HG03457 (cell line): Measurements from ENCODE around the gene SEC22B.
"Not testable (repeated sequence)": the region's sequence is repeated elsewhere in the genome, so short reads cannot be mapped to it uniquely, and the experiment has no call there.

Experiments
- ATAC-seq: cut with Tn5 transposase; IDR thresholded peaks from one replicate; pipeline ENCODE4 v1.9.1; 2021; ENCODE audit warnings: moderate number of reproducible peaks; ENCODE audit not compliant: unreplicated experiment

SEC22B gene

DNA sequence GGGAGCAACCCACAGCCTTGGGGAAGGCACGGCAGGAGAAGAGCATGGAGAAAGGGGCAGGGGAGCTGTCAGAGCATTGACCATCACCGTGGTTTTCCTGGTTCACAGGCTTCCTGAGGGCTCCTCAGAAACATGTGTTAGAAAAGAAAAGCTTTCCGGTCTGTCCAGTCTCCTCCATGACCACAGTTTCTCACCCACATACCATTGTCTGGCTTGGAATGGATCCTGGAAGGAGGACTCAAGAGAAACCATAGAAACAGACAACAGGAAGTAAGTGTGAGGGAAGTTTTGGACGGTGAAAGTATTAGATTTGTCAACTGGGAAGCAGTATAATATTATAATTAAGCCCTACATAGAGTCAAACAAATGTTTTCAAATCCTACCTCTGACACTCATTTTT is 55.8 kb downstream of the SEC22B start:
- ATAC-seq: not testable (repeated sequence)

DNA sequence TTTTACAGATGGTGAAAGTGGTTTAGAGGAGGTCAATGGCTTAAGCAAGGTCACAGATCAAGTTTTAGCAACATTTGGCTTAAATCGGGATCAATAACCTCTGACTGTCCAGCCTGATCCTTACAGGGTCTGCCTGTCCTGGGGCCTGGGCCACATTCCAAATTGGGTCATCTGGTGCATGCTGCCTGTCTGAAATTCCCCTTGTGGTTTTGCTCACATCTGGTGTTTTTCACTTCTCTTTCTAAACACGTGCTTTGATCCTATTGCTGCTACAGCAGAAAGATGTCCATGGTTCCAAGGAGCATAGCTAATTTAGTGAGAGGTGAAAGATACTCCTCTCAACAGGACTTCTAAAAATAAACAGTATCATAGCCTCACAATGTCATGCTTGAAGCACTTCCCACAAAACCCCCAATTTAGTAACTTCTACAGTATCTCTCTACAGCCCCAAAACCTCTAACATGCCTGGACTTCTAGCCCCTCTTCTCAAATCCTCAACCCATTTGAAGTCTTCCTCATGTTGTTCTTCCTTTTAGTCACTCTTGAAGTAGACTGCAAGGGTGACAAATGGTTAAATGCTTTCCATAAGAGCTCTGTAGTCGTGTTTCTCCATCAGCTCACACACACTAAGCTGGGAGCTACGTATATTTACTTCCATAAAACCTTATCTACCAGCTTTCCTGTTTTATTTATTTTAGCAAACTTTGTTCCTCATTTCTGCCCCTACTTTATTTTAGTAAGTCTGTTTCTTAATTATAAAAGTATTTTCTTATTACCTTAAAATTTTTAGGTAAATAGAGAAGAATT is 58.7 kb downstream of the SEC22B start:
- peak; percentile 55 for ATAC-seq

DNA sequence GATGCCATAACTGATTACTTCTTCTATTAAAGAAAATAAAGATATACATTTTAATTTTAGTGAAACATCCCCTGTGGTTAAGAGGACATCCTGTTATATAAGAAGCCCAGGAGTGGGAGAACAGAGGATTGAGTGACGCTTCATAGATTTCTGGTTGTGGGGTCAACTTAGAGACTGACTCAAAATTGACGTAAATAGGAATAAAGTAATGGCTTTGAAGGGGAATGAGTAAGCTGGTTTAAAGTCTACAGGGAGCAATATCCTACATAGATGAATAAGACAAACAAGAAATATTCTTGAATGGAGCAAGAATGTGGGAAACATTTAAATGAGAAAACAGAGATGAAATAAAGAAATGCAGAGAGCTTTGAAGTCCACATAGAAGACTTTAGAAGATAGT is 60.2 kb downstream of the SEC22B start:
- not testable (repeated sequence) for ATAC-seq

DNA sequence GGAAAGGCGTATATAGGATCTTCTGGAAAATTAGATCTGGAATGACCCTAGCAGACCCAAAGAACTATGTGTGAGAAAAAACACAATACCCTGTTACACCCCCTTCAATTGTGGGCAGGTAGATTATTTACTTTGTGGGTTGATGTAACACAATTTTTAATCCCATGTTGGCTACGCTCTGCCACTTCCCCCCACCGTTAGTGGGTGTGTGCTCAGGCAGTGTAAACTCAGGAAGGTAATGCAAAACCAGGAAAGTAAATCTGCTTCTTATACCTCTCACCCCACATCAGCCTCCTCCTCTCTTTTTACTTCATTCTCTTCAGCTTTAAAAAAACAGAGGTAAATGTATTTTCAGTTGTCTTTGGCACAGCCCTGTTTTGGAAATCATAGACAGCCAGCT is 63.2 kb downstream of the SEC22B start:
- ATAC-seq: not testable (repeated sequence)

DNA sequence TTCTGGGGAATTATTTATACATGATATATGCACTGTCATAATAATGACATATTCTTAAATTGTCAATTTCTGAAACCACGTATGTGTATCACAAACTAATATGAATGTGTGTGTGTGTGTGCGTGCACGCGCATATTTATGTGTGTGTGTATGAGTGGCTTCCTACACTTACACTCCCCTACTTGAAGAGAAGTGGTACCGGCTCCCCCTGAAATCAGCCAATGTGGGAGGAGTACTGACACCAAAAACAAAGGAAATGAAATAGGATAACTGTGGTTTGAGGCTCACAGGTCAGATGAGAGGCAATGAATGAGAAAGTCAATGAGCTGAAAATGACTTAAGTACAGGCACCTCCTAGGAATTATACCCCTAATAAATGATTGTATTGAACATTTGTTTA is 64.1 kb downstream of the SEC22B start:
- not testable (repeated sequence) for ATAC-seq

DNA sequence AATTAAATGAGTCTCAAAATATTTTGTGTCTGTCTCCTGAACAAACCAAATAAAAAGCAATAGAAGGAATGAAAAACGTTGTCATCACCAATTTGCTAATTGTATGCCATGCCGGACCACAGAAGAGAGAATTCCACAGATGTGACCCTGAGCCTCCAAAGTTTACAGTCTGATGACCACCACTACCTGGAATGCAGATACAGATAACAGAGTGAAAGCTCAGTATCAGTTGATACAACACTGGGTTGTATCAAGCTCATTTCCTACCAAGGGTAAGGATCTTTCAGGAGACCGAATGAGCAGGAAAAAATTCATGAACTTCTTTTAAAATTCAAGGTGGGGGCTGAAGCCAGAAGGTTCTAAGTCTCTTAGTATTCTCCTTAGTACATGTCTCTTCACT is 64.5 kb downstream of the SEC22B start:
- not testable (repeated sequence) for ATAC-seq

DNA sequence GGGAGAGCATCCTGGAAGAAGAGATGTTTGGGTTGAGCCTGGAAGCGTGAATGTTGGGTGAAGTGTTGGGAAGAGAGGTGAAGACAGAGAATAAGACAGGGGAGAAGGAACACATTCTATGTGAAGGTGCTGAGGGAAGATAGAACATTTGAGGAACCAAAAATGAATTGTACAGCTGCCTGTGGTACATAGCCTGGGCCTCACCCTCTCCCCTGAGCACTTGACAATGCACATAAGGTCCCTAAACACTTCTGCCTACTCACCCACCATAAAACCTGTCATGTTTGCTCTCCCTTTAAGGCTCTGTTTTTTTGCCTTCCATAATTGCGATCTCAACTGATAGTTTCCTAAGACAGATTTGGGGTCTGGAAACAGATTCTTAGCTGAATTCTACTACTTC is 65.3 kb downstream of the SEC22B start:
- ATAC-seq: not testable (repeated sequence)

DNA sequence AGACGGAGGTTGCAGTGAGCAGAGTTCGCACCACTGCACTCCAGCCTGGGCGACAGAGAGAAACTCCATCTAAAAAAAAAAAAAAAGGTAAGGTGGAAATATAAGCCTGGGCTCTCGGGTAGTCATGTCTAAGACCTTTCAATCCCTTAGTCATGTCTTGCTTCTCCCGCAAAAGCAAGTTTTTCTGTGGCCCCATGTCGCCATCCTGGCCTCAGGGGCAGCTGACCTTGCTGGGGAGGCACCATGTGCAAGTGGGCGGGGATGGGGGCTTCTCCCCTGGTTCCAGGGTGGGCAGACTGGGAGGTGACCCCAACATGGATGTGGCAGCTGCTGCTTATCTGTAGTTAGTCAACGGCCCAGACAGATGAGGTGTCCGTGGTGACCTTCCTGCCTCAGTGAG is 66.7 kb downstream of the SEC22B start:
- ATAC-seq: not testable (repeated sequence)

DNA sequence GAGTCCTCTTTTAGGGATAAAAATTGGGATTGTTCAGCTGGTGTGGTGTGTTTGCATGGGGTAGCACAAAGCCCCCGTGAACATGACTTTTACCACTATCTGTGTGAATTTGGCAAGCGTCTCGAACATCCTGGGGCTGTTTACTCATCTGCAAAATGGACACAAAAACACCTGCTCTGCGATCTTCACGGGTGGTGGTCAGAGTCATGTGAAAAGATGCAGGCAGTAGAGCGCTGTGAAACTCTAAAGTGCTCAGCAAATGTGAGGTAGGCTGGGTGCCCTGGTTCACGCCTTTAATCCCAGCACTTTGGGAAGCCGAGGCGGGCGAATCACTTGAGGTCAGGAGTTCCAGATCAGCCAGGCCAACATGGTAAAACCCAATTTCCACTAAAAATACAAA is 67.1 kb downstream of the SEC22B start:
- not testable (repeated sequence) for ATAC-seq

DNA sequence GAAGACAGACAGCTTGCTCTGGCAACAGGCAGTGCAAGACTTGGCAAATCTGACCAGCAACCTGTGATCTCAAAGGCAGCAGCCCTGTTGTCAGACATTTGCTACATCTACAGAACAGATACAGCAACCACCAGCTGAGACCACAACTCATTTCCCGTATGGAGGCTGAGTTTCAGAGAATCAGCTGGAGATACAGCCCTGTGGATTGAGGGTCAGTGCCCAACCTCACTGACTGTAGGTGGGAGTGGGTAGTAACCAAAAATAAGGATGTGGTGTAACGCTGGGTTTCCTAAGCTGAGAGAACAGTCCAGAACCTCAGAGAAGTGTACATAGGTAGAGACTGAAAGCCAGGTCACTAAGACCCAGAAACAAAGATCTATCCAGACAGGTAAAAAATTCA is 71.0 kb downstream of the SEC22B start:
- ATAC-seq: not testable (repeated sequence)

DNA sequence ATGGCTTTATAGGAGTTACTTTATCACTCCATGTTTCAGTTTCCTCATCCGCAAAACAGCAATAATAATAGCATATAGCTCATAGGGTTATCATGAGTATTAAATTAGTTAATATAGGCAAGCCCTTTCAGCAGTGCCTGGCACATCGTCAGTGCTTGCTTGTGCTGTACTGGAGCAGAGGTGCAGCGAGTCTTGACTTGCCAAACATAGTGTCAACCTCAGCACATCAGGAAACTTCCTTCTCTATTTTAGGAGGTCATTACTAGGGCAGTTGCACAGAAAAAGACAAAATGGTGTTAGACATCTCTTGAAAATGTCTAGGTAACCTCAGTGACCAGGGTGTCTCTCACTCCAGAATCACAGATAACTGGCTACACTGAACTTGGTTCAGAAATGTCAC is 72.6 kb downstream of the SEC22B start:
- ATAC-seq: not testable (repeated sequence)

DNA sequence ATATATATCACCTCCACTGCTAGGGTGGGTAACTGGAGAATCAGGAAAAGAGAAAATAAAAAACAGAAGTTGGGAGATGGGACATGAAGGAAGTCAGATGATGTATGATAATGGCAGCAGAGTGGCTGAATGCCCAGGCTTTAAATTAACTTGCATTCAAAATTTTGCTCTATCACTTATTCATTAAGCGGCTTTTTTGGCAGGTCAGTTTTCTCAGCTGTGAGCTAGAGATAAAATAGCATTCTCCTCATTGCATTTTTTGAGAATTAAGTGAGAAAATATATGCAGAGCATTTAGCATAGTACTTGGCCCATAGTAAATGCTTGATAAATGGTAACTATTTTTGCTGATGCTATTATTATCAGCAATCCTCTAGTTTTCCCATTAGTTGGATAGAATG is 74.7 kb downstream of the SEC22B start:
- ATAC-seq: not testable (repeated sequence)
